Measurements from ENCODE around the gene EPHA1.

The EPHA1 gene

DNA sequence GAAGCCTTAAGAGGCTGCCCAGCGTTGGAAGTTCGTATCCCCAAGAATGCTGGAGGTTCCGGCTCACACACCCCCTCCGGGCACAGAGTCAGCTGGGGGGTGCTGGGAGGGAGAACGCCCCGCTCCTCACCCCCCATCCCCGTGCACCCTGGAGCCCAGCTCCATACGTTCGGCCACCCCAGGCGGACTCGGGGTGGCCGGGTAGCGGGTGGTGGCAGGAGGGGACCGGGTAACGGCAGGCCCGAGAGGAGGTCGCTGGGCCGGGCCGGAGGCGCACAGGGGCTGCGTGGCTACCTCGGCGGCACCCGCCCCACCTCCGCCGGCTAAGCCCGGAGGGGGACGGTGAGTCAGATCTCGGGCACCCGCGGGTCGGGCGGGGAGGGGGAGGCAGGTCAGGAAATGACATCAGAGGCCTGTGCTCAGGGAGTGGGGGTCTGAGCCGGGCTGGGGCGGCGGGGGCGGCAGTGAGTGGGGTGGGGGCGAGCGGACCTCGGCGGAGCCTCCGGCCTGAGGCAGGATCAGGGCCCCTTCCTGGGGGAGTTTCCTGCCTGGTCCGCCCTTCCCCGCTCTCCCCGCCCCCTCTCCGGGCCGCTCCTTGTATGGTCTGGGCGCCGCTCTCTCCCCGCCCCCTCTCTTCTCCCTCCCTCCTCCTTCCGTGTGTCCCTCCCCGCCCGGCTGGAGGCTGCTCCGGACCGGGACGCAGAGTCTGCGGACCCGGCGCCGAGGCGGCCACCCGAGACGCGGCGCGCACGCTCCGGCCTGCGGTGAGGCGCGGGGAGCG lies 27.8 kb downstream of the EPHA1 start, which contains the start of gene ZYX:
Gene ZYX (plus strand): TSS at position 700 of the 781 bp plus-strand sequence. CDS start 227 bp downstream, outside the sequence.
- peak; percentile 79 to 96 for DNase-seq (ENCODE audit: low spot score in 2 of 2)
- Mint-ChIP-seq H3K4me3 (no peak within 1 kb of the TSS), H3K36me3 (peaks cover 18% of the 10 kb centered on the region), H3K4me1 (peaks cover 49% of the 10 kb centered on the region), H3K27ac (peak within 1 kb of the TSS; percentile 96), H3K9me3 (no peaks in the 10 kb centered on the region)
- peak; percentile 88 for ATAC-seq

DNA sequence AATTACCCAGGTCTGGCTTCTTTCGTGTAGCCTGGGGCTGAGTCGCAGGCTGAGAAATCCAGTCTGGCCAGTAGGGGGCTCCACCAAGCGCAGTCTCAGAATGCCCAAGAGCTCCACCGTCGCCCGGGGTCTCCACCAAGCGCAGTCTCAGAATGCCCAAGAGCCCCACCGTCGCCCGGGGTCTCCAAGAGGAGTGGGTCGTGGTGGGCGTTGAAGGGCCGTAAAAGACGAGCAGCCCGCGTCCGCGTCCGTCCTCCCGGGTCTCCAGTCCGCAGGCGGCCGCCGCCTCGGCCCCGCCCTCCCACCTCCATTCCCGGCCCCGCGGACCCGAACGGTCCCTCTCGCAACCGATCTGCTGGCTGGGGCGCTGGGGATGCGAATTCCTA lies 28.4 kb downstream of the EPHA1 start:
- DNase-seq (ENCODE audit: low spot score in 2 of 2) (peak; percentile 90 to 95), ATAC-seq (peak; percentile 66)
- Mint-ChIP-seq H3K36me3 (peaks cover 18% of the 10 kb centered on the region), H3K4me3 (no peak overlapping the region), H3K27ac (peak overlapping the region; percentile 96), H3K9me3 (no peaks in the 10 kb centered on the region), H3K4me1 (peaks cover 55% of the 10 kb centered on the region)

GRCh38 chr7:143379611-143380259 lies 28.9 kb downstream of the EPHA1 start:
- DNase-seq (ENCODE audit: low spot score in 2 of 2) (no peak), ATAC-seq (no peak)
- Mint-ChIP-seq H3K27ac (peak overlapping the region; percentile 96), H3K4me3 (no peak overlapping the region), H3K36me3 (peaks cover 18% of the 10 kb centered on the region), H3K9me3 (no peaks in the 10 kb centered on the region), H3K4me1 (peaks cover 60% of the 10 kb centered on the region)

GRCh38 chr7:143376396-143376795 lies 32.3 kb downstream of the EPHA1 start:
- no peak for ATAC-seq
- Mint-ChIP-seq H3K9me3 (no peaks in the 10 kb centered on the region), H3K4me1 (peaks cover 76% of the 10 kb centered on the region), H3K27ac (peak overlapping the region; percentile 91), H3K36me3 (peaks cover 10% of the 10 kb centered on the region), H3K4me3 (peak overlapping the region; percentile 48)
- DNase-seq (ENCODE audit: low spot score in 2 of 2) = no peak

- DNase-seq (ENCODE audit: low spot score in 2 of 2) (peak in 1 of 2 donors; percentile 73), ATAC-seq (peak; percentile 74)
- peak overlapping the region; percentile 91 for H3K27ac Mint-ChIP-seq
- peaks cover 10% of the 10 kb centered on the region for H3K36me3 Mint-ChIP-seq
- no peaks in the 10 kb centered on the region for H3K9me3 Mint-ChIP-seq
- H3K4me1 Mint-ChIP-seq = peaks cover 84% of the 10 kb centered on the region
- H3K4me3 Mint-ChIP-seq = peak overlapping the region; percentile 48
These were observed 33.2 kb downstream of the EPHA1 start for GRCh38 chr7:143375298-143376034.

DNA sequence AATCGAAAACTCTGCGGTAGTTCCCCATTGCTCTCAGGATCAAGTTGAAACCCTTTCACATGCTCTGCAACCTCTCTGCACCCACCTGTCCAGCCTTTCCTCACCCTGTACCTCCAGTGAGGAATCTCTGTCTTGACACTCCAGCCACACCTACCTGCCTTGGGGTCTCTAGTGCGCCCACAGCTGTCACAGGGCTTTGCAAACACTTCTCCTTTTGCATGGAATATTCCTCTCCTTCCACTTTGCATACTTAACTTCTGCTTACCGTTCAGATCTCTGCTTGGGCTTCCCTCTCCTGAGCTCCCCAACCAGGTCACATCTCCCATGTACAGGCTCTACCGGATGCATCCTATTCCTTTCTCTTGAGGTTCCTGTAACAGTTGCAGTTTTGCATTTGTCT lies 34.1 kb downstream of the EPHA1 start:
- Mint-ChIP-seq H3K36me3 (peaks cover under 1% of the 10 kb centered on the region), H3K9me3 (no peaks in the 10 kb centered on the region), H3K4me3 (no peak overlapping the region), H3K4me1 (peaks cover 80% of the 10 kb centered on the region), H3K27ac (peak overlapping the region; percentile 91)
- no peak for ATAC-seq
- no peak for DNase-seq (ENCODE audit: low spot score in 2 of 2)

DNA sequence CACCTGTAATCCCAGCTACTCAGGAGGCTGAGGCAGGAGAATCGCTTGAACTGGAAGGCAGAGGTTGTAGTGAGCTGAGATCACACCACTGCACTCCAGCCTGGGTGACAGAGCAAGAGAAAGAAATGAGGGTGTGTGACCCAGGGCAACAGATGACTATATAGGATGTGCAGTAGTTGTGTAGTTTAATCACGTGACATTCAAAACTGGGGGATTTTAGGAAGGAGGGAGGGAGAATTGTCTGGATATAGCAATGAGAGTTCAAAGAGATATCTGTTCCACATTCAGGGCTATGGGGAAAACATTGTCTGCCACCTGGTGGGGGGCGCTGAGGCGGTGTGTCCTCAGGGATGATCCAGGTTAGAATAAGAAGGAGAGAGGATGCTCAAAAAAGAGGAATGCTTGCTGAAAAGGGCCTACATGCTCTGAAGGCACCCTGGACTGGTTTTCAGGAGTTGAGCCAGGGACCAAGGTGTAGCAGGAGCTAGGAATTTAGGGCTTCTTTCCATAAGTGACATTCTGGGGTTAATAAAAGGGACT lies 35.3 kb downstream of the EPHA1 start:
- no peak for ATAC-seq
- H3K36me3 Mint-ChIP-seq = no peaks in the 10 kb centered on the region
- DNase-seq (ENCODE audit: low spot score in 2 of 2) = no peak
- peaks cover 68% of the 10 kb centered on the region for H3K4me1 Mint-ChIP-seq
- H3K9me3 Mint-ChIP-seq = no peaks in the 10 kb centered on the region
- no peak overlapping the region for H3K4me3 Mint-ChIP-seq
- H3K27ac Mint-ChIP-seq = peak overlapping the region; percentile 91

DNA sequence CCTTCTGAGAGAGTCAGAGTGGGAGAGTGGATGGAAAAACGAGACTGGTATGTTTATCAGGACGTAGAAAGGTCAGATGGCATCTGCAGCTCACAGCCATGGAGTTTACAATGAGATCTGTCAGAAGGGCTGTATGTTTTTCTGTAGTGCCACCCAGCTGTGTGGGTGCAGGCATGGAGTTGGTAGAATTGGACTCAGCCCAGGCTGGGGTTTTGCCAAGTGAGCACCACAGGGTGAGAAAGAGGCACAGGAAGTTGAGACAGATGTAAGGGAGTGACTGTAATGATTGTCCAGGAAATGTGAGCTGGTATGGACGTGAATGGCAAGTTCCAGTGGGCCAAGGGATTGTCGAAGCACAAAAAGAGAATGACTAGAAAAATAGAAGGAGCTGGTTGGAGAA lies 36.6 kb downstream of the EPHA1 start:
- Mint-ChIP-seq H3K27ac (peak overlapping the region; percentile 80), H3K9me3 (no peaks in the 10 kb centered on the region), H3K4me3 (peak overlapping the region; percentile 18), H3K4me1 (peaks cover 61% of the 10 kb centered on the region), H3K36me3 (no peaks in the 10 kb centered on the region)
- peak in 1 of 2 donors; percentile 70 for DNase-seq (ENCODE audit: low spot score in 2 of 2)
- ATAC-seq = peak; percentile 79

- Mint-ChIP-seq H3K9me3 (no peaks in the 10 kb centered on the region), H3K4me1 (peaks cover 40% of the 10 kb centered on the region), H3K4me3 (no peak overlapping the region), H3K27ac (no peak overlapping the region), H3K36me3 (no peaks in the 10 kb centered on the region)
- DNase-seq (ENCODE audit: low spot score in 2 of 2) (no peak), ATAC-seq (no peak)
These were observed 38.7 kb downstream of the EPHA1 start for GRCh38 chr7:143369678-143370651.

GRCh38 chr7:143368387-143368786 lies 40.3 kb downstream of the EPHA1 start:
- H3K36me3 Mint-ChIP-seq = no peaks in the 10 kb centered on the region
- no peak overlapping the region for H3K27ac Mint-ChIP-seq
- DNase-seq (ENCODE audit: low spot score in 2 of 2) = no peak
- no peaks in the 10 kb centered on the region for H3K9me3 Mint-ChIP-seq
- ATAC-seq = no peak
- H3K4me3 Mint-ChIP-seq = no peak overlapping the region
- peaks cover 29% of the 10 kb centered on the region for H3K4me1 Mint-ChIP-seq

DNA sequence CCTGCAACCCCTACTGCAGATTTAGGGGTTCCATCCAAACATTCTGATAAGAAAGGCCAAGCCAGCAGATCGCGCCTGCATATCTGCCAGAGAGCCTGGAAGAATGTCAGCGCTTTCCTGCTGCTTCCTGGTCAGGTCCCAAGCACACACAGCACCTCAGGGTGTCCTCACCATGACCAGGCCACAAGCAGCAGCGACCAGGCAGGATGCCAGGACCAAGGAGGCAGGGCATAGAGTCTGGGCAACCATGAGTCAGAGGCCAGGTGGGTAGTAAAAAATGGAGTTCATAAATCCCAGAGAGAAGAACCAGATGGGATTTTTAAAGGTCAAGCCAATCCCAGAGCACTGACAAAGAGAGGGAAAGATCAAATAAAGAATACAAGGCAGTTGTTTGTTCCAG lies 40.7 kb downstream of the EPHA1 start:
- Mint-ChIP-seq H3K27ac (no peak overlapping the region), H3K4me3 (no peak overlapping the region), H3K9me3 (no peaks in the 10 kb centered on the region), H3K4me1 (peaks cover 28% of the 10 kb centered on the region), H3K36me3 (no peaks in the 10 kb centered on the region)
- ATAC-seq (no peak), DNase-seq (ENCODE audit: low spot score in 2 of 2) (no peak)

- H3K4me3 Mint-ChIP-seq = peak overlapping the region; percentile 80
- no peaks in the 10 kb centered on the region for H3K36me3 Mint-ChIP-seq
- DNase-seq (ENCODE audit: low spot score in 2 of 2) (peak in 1 of 2 donors; percentile 41), ATAC-seq (no peak)
- H3K9me3 Mint-ChIP-seq = no peaks in the 10 kb centered on the region
- peaks cover 18% of the 10 kb centered on the region for H3K4me1 Mint-ChIP-seq
- H3K27ac Mint-ChIP-seq = no peak overlapping the region
These were observed 45.4 kb downstream of the EPHA1 start for GRCh38 chr7:143363016-143363937.

GRCh38 chr7:143362131-143363015 lies 46.3 kb downstream of the EPHA1 start, which contains the start of gene FAM131B:
Gene FAM131B (minus strand): TSS chr7:143362713. CDS start chr7:143362603, 110 bp downstream.
- Mint-ChIP-seq H3K4me1 (peaks cover 18% of the 10 kb centered on the region), H3K27ac (peak within 1 kb of the TSS; percentile 29), H3K4me3 (peak within 1 kb of the TSS; percentile 80), H3K9me3 (no peaks in the 10 kb centered on the region), H3K36me3 (no peaks in the 10 kb centered on the region)
- DNase-seq (ENCODE audit: low spot score in 2 of 2) = peak in 1 of 2 donors; percentile 67
- peak; percentile 70 for ATAC-seq

Measured in stimulated activated effector memory CD8-positive, alpha-beta T cell treated with anti-CD3 and anti-CD28 coated beads, Interleukin-12 subunit alpha, Interleukin-12 subunit beta, amount 100 ng/mL, for 72 hours (primary cell).